ENCODE measurements around the gene MAP1LC3B2.

Gene MAP1LC3B2

DNA sequence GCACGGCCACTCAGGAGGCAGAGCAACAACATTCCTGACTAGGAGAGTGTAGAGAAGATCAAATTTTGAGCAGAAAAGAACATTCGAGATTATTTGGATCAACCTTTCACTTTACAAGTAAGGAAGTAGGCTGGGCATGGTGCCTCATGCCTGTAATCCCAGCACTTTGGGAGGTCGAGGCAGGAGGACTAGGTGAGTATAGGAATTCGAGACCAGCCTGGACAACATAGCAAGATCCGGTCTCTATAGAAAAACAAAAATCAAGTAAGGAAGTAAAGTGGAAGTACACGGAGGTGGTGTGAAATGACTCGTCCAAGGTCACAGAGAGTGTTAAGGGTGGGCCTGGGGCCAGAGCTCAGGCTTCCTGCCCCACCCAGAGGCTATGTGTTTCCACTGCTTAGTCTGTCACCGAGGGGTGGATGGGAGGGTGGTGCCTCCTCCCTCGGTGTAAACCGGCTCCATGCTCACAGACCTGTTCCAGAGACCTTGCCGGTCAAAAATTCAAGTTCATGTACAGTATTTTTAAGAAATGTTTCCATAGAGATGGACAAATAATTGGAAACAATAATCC, 51.9 kb downstream of the MAP1LC3B2 start:
- in situ Hi-C loops (cut with MboI; ENCODE audit: low sequenced_read_pairs): no loop called here

DNA sequence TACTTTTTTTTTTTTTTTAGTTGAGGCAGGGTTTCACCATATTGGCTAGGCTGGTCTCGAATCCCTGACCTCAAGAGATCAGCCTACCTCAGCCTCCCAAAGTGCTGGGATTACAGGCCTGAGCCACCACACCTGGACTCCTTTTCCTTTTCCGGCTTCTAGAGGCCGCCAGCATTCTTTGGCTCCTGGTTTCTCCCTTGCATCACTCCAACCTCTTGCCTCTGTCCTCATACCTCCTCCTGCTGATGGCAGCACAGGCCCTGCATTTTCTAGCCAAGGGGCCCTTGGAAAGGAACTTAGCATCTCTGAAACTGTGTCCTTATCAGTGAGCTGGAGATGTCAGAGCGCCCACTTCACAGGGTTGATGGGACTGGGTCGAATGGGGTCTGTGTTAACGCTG, 53.3 kb downstream of the MAP1LC3B2 start:
- in situ Hi-C loops (cut with MboI; ENCODE audit: low sequenced_read_pairs): no loop called here

DNA sequence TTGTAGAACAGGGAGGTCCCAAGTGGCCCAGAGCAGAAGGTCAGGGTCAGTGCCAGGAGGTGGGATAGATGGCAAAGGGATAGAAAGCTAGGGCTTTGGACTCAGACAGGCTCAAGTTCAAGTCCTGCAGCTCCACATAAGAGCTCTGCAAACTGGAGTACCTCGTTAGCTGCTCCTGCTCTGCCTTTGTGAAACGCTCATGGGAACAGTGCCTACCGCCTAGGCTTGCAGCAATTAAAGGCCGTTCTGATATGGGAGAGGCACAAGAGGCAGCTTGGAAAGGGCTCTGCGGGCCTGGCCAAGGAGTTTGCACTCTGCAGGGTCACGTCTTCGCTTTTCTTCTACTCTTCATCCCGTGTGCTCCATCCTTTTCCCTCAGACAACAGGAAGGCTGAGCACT, 54.1 kb downstream of the MAP1LC3B2 start:
- in situ Hi-C loops (cut with MboI; ENCODE audit: low sequenced_read_pairs): no loop called here

DNA sequence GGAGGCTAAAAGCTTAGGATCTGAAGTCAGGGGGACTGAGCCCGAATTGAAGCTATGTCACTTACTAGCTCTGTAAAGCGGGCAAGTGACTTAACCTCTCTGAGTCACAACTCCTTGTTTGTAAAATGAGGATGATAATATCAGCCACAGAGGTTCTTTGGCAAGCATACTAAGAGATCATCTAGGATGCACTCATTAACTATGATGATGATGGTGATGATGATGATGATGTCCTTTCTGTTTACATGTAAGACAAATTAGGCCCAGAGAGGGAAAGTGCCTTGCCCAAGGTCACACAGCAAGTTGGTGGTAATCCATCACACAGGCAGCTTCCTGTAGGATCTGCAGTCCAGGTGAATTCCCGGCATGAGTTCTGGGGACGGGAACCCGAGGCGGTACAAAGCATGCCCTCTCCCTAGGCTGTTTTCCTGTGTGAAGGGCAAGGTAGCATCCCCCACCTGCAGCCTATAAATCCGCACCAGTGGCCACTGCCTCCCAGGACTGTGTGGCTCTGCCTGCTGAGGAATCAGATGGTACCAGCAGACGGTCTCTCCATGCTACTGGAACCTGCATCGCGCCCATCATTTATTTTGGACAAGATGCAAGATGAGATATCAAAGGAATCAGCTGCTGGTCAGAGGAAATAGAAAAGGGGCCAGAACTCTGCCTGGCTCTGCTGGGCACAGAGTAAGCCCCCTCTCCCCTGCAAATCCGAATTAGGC, 55.2 kb downstream of the MAP1LC3B2 start:
- in situ Hi-C loops (cut with MboI; ENCODE audit: low sequenced_read_pairs): no loop called here

DNA sequence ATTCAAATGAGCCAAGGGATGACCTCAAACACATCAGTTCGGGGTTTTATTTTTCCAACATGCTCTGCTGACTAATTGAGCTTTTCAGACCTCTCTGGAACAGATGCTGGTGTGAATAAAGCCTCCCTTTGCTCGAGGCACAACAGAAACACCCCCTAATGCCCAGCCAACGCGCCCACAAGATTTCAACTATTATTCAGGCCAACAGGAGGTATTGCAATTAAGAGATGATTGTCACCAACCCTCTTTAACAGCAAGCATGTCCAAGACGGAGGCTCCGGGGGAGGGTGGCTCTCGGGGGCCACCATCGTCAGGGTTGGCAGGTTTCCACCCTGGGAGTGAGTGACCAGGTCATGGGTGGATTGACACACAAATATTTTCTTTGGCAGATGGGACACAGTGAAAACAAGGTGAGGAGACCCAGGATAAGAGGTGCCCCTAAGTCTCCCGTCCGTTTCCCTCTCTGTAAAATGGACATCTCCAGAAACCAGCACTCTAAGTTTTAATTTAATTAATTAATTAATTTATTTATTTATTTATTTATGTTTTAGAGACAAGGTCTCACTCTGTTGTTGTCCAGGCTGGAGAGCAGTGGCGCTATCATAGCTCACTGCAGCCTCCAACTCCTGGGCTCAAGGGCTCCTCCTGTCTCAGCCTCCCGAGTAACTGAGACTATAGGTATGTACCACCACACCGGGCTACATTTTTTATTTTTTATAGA, 56.1 kb downstream of the MAP1LC3B2 start:
- in situ Hi-C loops (cut with MboI; ENCODE audit: low sequenced_read_pairs): no loop called here

DNA sequence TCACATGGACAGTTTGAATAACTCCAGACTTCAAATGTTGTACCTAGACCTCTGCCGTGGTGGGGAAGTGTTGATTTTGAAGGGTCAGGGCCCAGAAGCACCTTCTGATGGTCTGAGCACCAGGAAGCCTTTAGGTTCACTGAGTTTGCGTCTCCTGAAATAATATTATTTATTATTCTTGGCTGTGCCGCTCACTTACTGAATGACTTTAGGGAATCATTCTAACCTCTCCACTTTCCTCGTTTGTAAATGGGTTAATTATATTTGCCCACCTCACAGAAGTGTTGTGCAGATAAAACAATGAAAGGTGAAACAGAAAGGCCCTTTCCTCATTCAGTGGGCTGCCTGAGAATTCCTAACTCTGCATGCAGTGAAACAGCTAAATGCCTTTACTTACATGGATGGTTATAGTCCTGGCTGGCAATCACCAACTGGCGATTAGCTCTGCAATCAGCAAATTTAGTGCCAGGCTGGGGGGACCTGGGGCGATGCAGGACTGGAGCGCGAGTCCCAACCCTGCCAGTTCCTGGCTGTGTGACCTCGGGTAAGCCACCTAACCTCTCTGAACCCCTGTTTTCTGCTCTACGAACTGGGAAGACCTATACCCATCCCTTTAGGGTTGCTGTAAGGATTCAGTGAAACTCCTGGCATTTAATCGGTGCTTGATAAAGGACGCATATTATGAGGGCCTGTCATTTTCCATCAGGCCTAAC, 57.5 kb downstream of the MAP1LC3B2 start:
- in situ Hi-C loops (cut with MboI; ENCODE audit: low sequenced_read_pairs): no loop called here

DNA sequence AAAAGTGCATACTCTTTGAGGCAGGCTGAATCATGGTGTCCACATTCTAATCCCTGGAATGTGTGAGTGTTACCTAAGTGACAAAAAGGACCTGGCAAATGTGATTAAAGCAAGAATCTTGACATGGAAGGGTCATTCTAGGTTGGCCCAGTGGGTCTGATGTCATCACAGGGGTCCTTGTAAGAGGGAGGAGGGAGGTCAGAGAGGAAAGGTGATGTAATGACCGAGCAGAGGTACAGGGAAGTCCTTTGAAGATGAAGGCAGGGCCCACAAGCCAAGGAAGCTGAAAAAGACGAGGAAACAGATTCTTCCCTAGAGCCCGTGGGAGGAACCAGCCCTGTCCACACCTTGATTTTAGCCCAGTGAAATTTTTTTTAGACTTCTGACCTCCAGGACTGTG, 60.1 kb downstream of the MAP1LC3B2 start:
- in situ Hi-C loops (cut with MboI; ENCODE audit: low sequenced_read_pairs): no loop called here

DNA sequence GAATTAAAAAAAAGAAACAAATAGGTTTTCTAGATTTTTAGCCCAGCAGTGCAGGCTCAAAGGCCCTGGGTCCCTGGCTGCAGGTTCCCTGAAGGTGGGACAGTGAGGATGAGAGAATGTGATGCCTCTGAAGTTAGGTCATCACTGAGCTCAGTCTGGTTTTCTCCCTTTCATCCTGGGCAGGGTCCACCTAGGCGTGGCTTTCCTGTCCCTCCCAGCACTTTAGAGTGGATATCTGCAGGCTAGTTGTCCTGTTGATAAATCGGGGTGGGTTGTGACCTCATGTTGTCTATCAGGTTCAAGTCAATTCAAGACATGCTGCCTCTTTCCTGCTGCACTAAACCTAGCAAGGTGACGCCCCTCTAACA, 60.9 kb downstream of the MAP1LC3B2 start:
- in situ Hi-C loops (cut with MboI; ENCODE audit: low sequenced_read_pairs): no loop called here

DNA sequence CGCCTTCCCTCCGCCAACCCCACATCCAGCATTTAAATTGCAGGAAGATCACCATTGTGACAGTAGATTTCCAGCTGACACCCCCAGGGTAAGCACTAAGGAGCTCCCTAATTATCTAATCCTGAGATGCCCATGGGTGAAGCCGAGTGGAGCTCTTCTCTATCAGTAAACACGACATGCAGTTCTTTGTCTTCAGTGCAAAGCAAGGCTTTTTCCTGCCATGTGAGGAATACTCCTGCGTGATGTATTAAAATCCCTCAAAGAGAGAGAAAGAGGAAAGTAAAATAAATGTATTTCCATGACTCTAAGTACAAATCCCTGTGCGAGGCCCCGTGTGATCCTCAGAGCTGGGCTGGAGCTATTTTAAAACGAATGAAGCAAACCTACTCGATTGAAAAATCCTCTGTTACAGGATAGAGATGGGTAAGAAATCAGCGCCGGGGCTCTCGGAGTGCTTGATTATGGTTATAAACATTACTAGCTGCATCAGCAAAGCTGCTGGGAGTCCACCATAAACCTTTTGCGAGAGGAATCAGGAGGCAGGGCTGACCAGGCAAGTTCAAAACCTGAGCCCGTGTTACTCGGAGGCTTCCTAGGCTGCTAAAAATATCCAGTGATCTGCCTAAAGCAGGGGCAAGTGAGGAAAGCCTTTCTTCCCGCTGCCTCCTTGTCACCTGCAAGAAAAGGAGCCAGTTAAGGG, 61.5 kb downstream of the MAP1LC3B2 start:
- in situ Hi-C loops (cut with MboI; ENCODE audit: low sequenced_read_pairs): no loop called here

DNA sequence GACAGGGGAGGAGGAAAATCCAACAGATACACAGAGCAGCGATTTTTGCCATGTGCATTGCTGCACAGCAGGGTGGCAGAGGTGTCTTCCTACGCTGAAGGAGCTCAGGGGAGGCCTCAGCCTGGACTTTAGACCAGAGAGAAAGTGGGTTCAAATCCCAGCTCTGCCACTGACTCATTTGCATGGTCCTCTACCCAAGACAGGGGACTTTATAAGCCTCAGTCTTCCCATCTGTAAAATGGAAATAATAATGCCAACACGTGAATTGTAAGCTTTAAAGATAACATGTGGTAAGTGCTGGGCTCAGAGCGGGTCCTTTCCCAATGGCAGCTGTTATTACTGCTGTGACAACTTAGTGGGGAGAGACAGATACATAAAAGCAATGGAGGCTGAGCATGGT, 62.0 kb downstream of the MAP1LC3B2 start:
- in situ Hi-C loops (cut with MboI; ENCODE audit: low sequenced_read_pairs): no loop called here

DNA sequence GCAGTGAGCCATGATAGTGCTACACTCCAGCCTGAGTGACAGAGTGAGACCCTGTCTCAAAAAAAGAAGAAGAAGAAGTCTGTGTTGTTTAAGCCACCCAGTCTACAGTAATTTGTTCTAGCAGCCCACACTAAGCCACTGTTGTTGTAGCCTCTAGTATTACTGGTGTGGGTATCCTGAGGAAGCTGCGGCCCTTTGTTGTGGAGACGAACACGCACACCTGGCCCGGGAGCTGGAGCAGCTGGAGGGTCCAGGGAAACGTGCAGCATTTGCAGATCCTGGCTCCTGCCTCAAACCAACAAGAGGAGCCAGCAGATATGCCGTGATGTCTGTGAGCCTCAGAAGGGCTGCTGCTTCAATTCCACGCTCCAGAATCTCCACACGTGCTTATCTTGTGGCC, 65.3 kb downstream of the MAP1LC3B2 start:
- in situ Hi-C loops (cut with MboI; ENCODE audit: low sequenced_read_pairs): no loop called here

DNA sequence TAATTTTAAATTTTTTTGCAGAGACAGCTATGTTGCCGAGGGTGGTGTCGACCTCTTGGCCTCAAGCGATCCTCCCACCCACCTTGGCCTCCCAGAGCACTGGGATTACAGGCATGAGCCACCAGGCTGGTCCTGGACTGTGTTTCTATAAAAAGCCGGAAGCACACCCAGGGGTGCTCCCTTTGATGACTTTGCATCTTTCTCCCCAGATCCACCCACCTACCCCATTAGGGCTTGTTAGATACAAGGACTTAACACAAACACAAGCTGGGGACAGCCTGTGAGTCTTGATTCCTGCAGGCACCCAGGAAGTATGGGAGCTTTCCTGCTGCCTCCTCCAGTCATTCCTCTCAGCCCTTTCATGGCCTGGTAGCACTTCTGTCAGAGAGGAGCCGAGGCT, 67.0 kb downstream of the MAP1LC3B2 start:
- in situ Hi-C loops (cut with MboI; ENCODE audit: low sequenced_read_pairs): no loop called here
